ENCODE results near the gene COG5. TPM values are rescaled to one million over a fixed set of nuclear protein-coding genes. Genes with fewer than 3 reads are reported as not detected.

Gene COG5
- total and polyA plus RNA-seq, 12 donors, result 4.4 to 43.8 (median 32.8) TPM

DNA sequence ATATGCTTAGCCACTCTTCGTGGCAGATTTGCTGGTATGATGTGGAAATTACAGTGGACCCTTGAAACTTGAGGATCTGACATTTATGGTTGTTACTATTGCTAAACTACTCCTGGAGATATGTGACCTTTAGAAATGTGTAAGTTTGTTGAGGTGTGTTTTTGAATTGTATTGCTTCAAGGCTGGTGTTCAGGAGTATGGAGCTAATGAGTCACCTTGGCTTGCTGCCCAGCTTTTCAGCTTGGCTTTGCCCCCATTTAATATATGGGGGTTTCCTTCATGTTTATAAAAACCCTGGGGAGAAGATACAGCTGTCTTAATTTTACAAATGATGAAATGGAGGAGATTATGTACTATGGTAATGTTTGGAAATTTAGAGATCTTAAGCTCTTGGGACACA is 383.3 kb downstream of the COG5 start:
- intact Hi-C loops (cut with DNase I), result no loop called here
- peaks cover 20 to 39% of the 10 kb centered on the region in 2 donors for H3K4me1 ChIP-seq (replicated peaks in 1 of 2)
- H3K27me3 ChIP-seq, result no peaks in the 10 kb centered on the region
- 19 to 40% (median 30%) methylated on average over 1 of the region's 1 CpG for WGBS, 4 donors
- no peak overlapping the region for H3K4me3 ChIP-seq
- peaks cover 0 to 33% of the 10 kb centered on the region in 2 donors for H3K36me3 ChIP-seq (replicated peaks in 1 of 2)
- TF ChIP-seq, protein P1, sequence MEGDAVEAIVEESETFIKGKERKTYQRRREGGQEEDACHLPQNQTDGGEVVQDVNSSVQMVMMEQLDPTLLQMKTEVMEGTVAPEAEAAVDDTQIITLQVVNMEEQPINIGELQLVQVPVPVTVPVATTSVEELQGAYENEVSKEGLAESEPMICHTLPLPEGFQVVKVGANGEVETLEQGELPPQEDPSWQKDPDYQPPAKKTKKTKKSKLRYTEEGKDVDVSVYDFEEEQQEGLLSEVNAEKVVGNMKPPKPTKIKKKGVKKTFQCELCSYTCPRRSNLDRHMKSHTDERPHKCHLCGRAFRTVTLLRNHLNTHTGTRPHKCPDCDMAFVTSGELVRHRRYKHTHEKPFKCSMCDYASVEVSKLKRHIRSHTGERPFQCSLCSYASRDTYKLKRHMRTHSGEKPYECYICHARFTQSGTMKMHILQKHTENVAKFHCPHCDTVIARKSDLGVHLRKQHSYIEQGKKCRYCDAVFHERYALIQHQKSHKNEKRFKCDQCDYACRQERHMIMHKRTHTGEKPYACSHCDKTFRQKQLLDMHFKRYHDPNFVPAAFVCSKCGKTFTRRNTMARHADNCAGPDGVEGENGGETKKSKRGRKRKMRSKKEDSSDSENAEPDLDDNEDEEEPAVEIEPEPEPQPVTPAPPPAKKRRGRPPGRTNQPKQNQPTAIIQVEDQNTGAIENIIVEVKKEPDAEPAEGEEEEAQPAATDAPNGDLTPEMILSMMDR (IDR thresholded peaks at IDR 0.05), result no peak
- TF ChIP-seq POLR2A (IDR thresholded peaks at IDR 0.05), result no peak
- H3K27ac ChIP-seq, result peak overlapping the region in 3 of 5 donors; percentile 7 to 33 (median 18)
- no peaks in the 10 kb centered on the region for H3K9me3 ChIP-seq (replicated peaks in 1 of 3)
- peak; percentile 51 to 70 (median 59) for DNase-seq

DNA sequence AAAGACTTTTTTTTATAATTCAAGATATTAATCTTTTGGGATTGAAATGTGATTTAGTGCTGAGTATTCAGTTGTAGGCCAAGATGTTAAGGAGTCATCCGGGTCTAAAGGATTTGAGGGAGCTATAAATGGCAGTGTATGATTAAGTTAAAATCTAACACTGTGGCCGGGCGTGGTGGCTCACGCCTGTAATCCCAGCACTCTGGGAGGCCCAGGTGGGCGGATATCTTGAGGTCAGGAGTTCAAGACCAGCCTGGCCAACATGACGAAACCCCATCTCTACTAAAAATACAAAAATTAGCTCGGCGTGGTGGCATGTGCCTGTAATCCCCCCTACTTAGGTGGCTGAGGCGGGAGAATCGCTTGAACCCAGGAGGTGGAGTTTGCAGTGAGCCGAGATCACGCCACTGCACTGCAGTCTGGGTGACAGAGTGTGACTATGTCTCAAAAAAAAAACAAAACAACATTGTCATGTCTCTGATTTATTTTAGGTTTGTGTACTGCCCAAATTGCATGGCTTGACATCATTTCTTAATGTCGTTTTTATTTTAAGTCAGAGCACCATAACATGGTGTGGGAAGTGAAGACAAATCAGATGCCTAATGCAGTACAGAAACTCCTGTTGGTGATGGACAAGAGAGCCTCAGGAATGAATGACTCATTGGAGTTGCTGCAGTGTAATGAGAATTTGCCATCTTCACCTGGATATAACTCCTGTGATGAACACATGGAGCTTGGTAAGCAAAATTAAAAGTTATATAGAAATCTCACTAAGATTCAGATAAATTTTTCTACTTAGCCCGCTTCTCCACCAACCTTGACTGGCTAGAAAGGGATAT is 384.2 kb downstream of the COG5 start:
- DNase-seq, result no peak
- WGBS, 4 donors, result 82 to 89% (median 85%) methylated on average over 14 of the region's 14 CpGs
- no peak overlapping the region for H3K4me3 ChIP-seq
- no peaks in the 10 kb centered on the region for H3K9me3 ChIP-seq (replicated peaks in 1 of 3)
- peaks cover 0 to 25% of the 10 kb centered on the region in 2 donors for H3K36me3 ChIP-seq (replicated peaks in 1 of 2)
- intact Hi-C loops (cut with DNase I), result no loop called here
- H3K27me3 ChIP-seq, result no peaks in the 10 kb centered on the region
- no peak for TF ChIP-seq POLR2A (IDR thresholded peaks at IDR 0.05)
- TF ChIP-seq, protein P1 (IDR thresholded peaks at IDR 0.05), result no peak
- H3K27ac ChIP-seq, result peak overlapping the region in 3 of 5 donors; percentile 7 to 33 (median 18)
- peaks cover 24 to 40% of the 10 kb centered on the region in 2 donors for H3K4me1 ChIP-seq (replicated peaks in 1 of 2)

DNA sequence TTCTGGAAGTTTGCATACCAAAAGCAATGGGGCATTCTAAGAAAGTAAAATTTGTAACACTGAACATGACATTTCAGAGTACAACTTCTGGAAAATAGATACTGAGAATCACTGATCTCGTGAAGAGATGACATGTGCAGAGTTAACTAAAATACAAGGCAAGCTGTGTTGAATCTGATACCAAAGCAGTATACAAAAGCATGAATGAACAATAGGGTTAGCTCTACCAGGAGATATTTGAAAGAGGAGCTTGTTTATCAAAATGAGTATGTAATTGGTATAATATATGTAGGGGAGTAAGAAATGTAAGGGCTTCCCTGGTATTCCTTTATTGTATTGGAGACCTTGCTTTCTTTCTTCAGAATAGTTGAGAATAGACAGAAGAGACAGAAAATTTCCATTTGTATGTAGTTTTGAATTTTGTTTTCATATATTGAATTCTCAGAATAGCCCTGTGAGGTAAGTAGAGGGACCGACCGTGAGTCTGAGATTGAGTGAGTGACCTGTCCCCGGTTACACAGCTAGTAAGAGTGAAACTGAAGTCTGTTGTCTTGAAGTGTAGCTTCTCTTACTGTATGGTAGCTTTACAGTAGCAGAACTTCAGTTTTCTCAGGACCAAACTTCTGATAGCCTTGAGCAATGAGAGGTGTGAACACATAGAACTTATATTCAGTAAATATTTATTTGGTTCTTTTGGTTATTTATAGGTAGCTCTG is 389.9 kb downstream of the COG5 start:
- H3K27me3 ChIP-seq, result no peaks in the 10 kb centered on the region
- H3K4me1 ChIP-seq (replicated peaks in 1 of 2), result peaks cover 32 to 54% of the 10 kb centered on the region in 2 donors
- H3K27ac ChIP-seq, result peak overlapping the region in 1 of 5 donors; percentile 18
- WGBS, 4 donors, result 32 to 41% (median 36%) methylated on average over 4 of the region's 4 CpGs
- no peak for TF ChIP-seq POLR2A (IDR thresholded peaks at IDR 0.05)
- TF ChIP-seq, protein P1 (IDR thresholded peaks at IDR 0.05), result no peak
- no peaks in the 10 kb centered on the region for H3K36me3 ChIP-seq (replicated peaks in 1 of 2)
- H3K9me3 ChIP-seq (replicated peaks in 1 of 3), result no peaks in the 10 kb centered on the region
- intact Hi-C loops (cut with DNase I), result no loop called here
- no peak overlapping the region for H3K4me3 ChIP-seq
- no peak for DNase-seq

DNA sequence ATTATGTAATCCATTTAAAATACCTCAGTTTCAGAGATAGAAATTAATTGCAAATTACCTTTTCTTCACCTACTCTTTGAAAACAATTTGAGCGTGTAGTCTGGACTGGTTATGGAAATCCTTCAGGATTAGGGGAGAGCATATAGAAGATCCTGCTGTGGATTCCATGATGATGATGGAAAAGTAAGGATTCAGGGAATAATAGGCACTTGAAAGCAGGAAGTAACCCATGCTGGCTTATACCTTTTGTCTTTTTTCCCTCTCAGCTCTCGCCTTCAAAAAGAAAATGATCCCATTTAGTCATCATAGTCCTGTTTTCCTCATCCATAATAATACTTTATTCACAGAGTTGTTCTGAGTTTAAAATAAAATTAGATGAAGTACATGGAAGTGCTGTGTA is 390.5 kb downstream of the COG5 start:
- WGBS, 4 donors, result 82 to 89% (median 85%) methylated on average over 2 of the region's 2 CpGs
- Histone ChIP-seq H3K4me3 (no peak overlapping the region), H3K36me3 (replicated peaks in 1 of 2) (no peaks in the 10 kb centered on the region), H3K9me3 (replicated peaks in 1 of 3) (no peaks in the 10 kb centered on the region), H3K4me1 (replicated peaks in 1 of 2) (peaks cover 32 to 53% of the 10 kb centered on the region in 2 donors), H3K27ac (peak overlapping the region in 1 of 5 donors; percentile 18), H3K27me3 (no peaks in the 10 kb centered on the region)
- DNase-seq, result no peak
- intact Hi-C loops (cut with DNase I), result no loop called here
- TF ChIP-seq POLR2A (IDR thresholded peaks at IDR 0.05), result no peak
- TF ChIP-seq, protein P1 (IDR thresholded peaks at IDR 0.05), result no peak

Measured in adrenal gland (tissue), 12 donors.